RWPE1 (cell line): ENCODE data around the gene NOB1.

Experiments
- CTCF ChIA-PET: fragments of 350-600 bp; sonication (Branson Sonifier 250); formaldehyde crosslinking; extraction: SDS; loops from one replicate; lab custom pipeline; 2021; lab: Yijun Ruan, JAX
- POLR2A ChIA-PET: fragments of 400-600 bp; formaldehyde crosslinking; extraction: SDS; loops from one replicate; lab custom pipeline; 2020; ENCODE audit warnings: antibody characterized with exemption; ENCODE audit not compliant: low non-redundant PET; lab: Yijun Ruan, JAX
- DNase-seq: peaks from one replicate; pipeline ENCODE4 v3.0.0; 2012; ENCODE audit warnings: low spot score
- H3K27ac ChIP-seq: fragments of 450-650 bp; 2 replicates; pipeline ENCODE4 v1.5.1; 2017
- TF ChIP-seq, protein P1 (sequence below): fragments of 450-650 bp; conservative IDR thresholded peaks from 2 replicates; pipeline ENCODE4 v1.5.1; 2017; ENCODE audit warnings: low read depth, mild to moderate bottlenecking

Gene NOB1

DNA sequence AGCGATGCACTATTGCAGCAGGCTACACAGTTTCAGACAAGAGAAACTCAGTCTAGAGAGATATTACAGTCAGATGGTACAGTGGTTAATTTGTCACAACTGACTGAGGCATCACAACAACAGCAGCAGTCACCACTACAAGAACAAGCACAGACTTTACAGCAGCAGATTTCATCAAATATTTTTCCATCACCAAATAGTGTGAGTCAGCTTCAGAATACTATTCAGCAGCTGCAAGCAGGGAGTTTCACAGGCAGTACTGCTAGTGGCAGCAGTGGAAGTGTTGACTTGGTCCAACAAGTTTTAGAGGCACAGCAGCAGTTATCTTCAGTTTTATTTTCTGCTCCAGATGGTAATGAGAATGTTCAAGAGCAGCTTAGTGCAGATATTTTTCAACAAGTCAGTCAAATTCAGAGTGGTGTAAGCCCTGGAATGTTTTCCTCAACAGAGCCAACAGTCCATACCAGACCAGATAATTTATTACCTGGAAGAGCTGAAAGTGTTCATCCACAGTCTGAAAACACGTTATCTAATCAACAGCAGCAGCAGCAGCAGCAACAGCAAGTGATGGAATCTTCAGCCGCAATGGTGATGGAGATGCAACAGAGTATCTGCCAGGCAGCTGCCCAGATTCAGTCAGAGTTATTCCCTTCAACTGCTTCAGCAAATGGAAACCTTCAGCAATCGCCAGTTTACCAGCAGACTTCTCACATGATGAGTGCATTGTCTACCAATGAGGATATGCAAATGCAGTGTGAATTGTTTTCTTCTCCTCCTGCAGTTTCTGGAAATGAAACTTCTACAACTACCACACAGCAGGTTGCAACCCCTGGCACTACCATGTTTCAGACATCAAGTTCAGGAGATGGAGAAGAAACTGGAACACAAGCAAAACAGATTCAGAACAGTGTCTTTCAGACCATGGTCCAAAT is 62.5 kb downstream of the NOB1 start:
- TF ChIP-seq, protein P1, sequence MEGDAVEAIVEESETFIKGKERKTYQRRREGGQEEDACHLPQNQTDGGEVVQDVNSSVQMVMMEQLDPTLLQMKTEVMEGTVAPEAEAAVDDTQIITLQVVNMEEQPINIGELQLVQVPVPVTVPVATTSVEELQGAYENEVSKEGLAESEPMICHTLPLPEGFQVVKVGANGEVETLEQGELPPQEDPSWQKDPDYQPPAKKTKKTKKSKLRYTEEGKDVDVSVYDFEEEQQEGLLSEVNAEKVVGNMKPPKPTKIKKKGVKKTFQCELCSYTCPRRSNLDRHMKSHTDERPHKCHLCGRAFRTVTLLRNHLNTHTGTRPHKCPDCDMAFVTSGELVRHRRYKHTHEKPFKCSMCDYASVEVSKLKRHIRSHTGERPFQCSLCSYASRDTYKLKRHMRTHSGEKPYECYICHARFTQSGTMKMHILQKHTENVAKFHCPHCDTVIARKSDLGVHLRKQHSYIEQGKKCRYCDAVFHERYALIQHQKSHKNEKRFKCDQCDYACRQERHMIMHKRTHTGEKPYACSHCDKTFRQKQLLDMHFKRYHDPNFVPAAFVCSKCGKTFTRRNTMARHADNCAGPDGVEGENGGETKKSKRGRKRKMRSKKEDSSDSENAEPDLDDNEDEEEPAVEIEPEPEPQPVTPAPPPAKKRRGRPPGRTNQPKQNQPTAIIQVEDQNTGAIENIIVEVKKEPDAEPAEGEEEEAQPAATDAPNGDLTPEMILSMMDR, result no peak
- no peak for DNase-seq
- ChIA-PET CTCF (no interaction called here), POLR2A (no interaction called here)
- H3K27ac ChIP-seq, result no peak overlapping the region
